Measurements from ENCODE around the gene CLEC4E.
"Not testable (repeated sequence)": the region's sequence is repeated elsewhere in the genome, so short reads cannot be mapped to it uniquely, and the experiment has no call there.

CLEC4E gene

GRCh38 chr12:8540831-8541230 lies at the start of gene CLEC4E:
Gene CLEC4E (minus strand): TSS chr12:8540905. CDS start chr12:8540797, 108 bp downstream.
- not testable (repeated sequence) for DNase-seq

- DNase-seq = no peak
These were observed 49.0 kb upstream of the CLEC4E start for GRCh38 chr12:8589679-8590078.

GRCh38 chr12:8584478-8584877 lies 43.8 kb upstream of the CLEC4E start:
- DNase-seq = not testable (repeated sequence)

GRCh38 chr12:8584004-8584403 lies 43.3 kb upstream of the CLEC4E start:
- DNase-seq = no peak

DNA sequence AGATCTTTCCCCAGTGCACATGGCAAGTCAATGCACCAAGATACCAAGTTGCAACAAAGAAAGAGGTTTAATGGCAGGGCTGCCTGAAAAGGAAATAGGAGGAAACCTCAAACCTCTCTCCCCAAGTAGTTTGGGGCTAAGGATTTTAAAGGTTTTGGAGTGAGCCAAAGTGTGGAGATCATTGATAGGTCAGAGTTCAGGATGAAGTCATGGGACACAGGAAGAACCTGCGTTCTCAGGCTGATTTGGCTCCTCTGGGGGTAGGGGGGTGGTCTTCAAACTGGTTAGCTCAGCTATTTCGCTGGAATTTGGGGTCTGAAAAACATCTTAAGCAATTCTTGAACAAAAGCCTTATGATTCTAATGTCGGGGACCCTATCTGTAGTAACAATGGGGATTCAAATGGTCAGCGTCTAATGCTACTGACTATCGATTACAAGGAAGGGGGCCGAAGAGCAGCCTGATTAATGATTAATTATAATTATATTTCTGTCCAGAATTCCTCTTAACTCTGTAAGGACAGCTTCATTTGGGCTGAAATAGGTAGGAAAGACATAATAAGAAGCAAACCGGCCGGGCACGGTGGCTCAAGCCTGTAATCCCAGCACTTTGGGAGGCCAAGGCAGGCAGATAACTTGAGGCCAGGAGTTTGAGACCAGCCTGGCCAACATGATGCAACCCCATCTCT lies 40.5 kb upstream of the CLEC4E start:
- no peak for DNase-seq

DNA sequence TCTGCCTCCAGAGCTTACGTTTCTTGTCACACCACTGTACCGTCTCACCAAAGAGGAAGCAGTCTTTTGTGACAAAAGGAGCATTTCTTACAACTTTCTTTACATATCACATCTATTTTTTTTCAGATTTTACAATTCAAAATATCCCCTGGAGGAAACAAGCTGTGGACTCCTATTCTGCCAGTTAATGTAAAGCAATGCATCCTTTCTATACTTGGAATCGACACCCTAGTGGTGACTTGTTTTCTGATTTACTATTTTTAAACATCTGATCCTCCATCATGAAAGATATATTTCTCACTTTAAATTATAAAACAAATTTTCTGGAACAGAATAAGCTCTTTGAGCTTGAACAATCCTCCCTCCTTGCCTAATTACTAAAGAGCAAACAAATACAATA lies 37.2 kb upstream of the CLEC4E start:
- DNase-seq = no peak

- DNase-seq = no peak
These were observed 31.8 kb upstream of the CLEC4E start for GRCh38 chr12:8572507-8572906.

- no peak for DNase-seq
These were observed 25.8 kb upstream of the CLEC4E start for GRCh38 chr12:8566525-8566924.

DNA sequence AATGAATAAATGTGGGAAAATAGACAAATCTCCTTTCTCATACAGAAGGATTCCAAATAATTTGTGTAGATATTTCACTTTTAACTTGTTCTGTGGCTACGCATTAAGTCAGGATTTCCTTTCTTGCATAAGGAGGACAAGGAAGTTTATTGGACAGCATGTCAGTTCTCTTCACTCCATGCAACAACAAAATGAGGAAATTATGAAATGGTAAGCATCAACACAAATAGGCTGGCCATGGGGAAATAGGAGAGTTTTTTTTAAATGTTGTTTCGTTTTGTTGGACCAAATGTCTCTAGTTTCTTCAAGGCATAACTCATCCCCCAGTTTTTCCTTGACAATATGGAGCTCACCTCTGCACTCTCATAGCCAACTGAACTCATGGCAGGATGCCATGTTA lies 25.3 kb upstream of the CLEC4E start:
- not testable (repeated sequence) for DNase-seq

DNA sequence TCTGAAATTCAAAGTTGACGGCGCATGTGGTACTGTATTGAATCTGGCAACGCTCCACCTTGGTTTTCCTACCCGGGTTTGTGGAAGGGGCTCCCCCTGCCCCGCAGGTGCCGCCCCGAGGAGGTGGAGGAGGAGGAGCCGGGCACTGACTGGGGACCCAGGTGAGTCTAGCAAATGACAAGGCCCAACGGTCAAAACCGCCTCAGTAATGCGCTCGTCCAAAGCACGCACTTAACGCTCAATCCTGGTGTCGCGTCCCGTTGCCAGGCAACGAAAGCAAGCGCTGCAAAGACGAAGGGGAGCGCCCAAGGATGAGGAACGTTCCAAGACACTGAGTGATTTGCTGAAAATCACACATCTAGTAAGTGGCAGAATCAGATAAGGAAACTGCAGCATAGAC lies 24.0 kb upstream of the CLEC4E start:
- DNase-seq = peak; percentile 19

DNA sequence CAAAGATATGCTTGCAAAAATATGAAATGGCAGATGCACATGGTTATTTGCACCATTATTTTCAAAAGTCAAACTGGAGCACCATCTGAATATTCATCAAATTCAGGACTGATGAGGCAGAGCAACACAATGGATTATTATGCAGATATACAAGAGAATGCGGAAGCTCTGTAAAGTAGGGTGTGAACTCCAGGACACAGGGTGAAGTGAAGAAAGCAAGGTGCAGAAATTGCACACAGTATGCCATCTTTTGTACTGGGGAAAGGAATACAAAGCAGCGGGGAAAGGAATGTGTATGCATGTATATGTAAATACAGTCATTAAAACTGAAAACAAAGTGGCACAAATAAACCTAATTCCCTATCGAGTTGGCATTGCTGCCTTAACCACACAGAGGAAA lies 22.7 kb upstream of the CLEC4E start:
- no peak for DNase-seq

- no peak for DNase-seq
These were observed 21.6 kb upstream of the CLEC4E start for GRCh38 chr12:8562310-8562709.

DNA sequence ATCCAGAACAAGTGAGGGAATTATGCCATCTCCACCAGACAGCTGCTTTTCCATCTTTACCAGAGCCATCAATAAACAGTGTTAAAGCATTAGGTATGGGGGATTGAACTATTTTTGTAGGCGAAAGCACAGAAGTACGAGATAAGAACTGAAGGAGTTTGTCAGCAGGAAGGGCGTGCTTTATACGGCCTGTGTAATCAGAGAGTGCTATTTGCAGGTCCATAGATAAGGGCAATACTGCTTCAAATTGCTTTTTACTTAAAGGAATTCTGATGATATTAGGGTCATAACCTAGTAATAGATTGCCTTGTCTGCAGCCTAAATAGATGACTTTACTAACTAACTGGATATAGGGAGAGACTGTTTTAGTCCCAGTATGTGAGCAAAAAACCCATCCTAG lies 20.3 kb upstream of the CLEC4E start:
- no peak for DNase-seq

DNA sequence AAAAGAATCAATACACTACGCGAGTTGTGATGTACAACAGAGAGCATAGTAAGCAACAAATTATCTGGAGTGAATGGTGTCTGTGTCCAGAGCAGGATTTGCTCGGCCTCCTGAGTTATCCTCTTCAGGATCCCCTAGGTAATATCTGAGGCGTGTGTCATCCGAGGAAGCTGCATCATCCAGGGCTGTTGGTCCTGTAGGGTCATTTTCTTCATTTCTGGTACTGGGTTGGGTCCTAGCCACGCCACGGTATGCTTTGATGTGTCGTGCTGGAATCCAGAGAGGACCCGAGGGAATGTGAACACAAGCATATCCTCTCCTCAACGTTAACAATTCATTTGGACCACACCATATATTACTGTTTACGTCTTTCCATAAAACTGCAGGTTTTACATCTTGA lies 19.0 kb upstream of the CLEC4E start:
- no peak for DNase-seq

DNA sequence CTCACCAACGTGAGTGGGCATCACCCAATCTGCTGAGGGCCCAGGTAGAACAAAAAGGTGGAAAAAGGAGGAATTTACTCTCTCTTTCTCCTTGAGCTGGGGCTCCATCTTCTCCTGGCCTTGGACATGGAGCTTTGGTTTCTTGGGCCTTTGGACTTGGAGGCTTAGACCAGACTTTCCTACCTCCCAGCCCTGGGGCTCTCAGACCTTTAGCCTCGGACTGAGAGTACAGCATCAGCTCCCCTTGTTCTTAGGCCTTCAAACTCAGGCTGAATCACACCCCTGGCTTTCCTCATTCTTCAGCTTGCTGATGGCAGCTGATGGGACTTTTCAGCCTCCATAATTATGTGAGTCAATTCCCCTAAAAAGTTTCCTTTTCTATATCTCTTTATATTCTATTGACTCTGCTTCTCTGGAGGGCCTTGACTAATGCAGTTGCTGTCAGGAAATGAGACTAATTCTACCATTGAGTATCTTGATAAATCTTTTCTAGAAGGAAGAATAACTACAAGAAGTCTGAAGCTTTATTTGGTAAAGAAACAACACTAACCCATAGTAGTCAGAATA lies 15.9 kb upstream of the CLEC4E start:
- no peak for DNase-seq

GRCh38 chr12:8554451-8555195 lies 13.9 kb upstream of the CLEC4E start:
- no peak for DNase-seq

DNA sequence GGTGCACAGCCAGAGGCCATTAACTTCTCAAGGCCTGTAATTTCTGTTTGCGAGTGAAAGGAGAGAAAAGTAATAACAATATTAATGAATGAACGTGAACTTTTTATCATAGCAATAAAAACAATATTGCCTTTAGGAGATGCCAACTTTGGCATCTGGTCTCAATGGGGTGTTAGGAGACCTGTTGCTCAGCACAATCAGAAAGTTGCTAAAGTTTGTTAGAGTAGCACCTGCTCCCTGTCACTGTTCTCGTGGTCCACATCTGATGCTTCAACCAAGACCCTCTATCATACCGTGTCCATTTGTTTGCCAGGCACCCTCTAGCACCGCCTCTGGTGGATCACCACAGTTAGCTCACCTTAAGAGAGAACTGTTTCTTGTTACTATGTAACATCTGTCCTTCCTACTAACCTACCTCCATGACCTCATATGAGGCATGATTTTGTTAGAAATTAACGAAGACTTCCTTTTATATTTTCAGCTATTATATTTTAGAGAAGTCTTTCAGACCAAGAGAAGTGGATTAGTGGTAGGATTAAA lies 12.5 kb upstream of the CLEC4E start:
- no peak for DNase-seq

DNA sequence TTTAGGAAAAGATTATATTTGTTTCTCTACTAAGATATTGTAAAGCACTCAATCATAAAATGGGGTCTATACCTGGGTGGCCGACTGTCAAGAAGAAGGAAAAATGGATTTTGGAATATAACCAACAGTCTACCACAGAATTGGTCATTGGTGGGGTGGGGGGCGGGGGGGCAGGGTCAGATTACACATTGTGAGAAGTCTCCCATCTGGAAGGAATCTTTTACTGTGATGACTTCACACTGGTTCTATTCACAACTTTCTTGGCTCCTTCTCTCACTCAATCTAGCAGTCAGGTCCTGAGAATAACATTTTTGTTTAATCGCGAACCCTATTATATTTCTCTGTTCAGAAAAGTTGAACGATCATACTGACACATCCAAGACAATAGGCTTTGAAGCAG lies 8.7 kb upstream of the CLEC4E start:
- no peak for DNase-seq

DNA sequence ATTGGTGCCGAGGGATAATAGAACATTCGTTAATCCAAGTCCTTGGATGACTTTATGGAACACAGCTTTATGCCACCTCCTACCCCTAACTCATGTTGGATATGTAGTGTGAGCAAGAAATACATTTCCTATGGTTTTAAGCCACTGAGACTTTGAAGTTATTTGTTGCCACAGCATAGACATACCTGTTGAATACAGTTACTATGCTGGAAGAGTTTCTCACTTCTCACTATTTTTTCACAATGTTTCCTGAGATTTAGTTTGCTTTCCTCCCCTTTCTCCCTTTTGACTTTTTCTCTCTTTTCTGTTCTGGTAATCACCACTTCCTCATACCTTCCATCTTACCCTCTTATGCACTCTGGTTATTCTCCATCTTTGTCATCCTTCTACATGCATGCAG lies 7.5 kb upstream of the CLEC4E start:
- no peak for DNase-seq

- DNase-seq = no peak
These were observed 6.9 kb upstream of the CLEC4E start for GRCh38 chr12:8547645-8548044.

- DNase-seq = no peak
These were observed 5.9 kb upstream of the CLEC4E start for GRCh38 chr12:8546591-8546990.

DNA sequence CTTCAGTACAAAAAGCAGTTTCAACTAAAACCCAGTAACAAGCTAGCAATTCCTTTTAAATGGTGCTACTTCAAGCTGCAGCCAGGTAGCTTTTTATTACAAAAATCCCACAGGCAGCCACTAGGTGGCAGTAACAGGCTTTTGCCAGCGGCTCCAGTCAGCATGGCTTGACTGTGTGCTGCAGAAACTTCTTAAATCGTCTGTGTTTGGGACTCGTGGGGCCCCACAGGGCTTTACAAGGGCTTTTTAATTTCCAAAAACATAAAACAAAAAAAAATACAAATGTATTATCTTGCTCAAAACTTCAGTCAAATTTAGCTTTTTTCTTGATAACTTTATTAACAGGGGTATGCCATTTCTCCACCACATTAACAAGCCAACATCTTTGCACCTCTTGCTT lies 3.6 kb upstream of the CLEC4E start:
- DNase-seq = peak; percentile 72

- DNase-seq = no peak
These were observed 857 bp upstream of the CLEC4E start for GRCh38 chr12:8541562-8541961.

- DNase-seq = not testable (repeated sequence)
These were observed 2.9 kb downstream of the CLEC4E start for GRCh38 chr12:8537820-8538219.

Measured in retina (tissue), 1 donor.